Measurements from ENCODE around the gene CLTA.

GRCh38 chr9:36204906-36205547 is 14.3 kb downstream of the CLTA start:
- TF ChIP-seq POLR2A (IDR thresholded peaks at IDR 0.05) (no peak), CTCF (IDR thresholded peaks at IDR 0.05) (no peak)
